Hepatocyte (in vitro differentiated cells): ENCODE results near the gene PLS1. TPM values are rescaled to one million over a fixed set of nuclear protein-coding genes. Genes with fewer than 3 reads are reported as not detected.
"Not testable (repeated sequence)": the region's sequence is repeated elsewhere in the genome, so short reads cannot be mapped to it uniquely, and the experiment has no call there.

ENCODE experiments used
- DNase-seq: peaks from one replicate; pipeline ENCODE4 v3.0.0-alpha.2; 2016; ENCODE audit warnings: low spot score
- H2AFZ ChIP-seq: fragments of 200-600 bp; sonication (generic); 2 replicates; pipeline ENCODE4 v1.6.0; 2016; ENCODE audit warnings: antibody characterized with exemption, mild to moderate bottlenecking
- H3K27ac ChIP-seq: fragments of 200-600 bp; sonication (generic); 2 replicates; pipeline ENCODE4 v1.5.1; 2016; ENCODE audit warnings: mild to moderate bottlenecking
- H3K27me3 ChIP-seq: fragments of 200-600 bp; sonication (generic); 2 replicates; pipeline ENCODE4 v1.6.1; 2016
- H3K36me3 ChIP-seq: fragments of 200-600 bp; sonication (generic); replicated peaks from 2 replicates; pipeline ENCODE4 v1.5.1; 2016; ENCODE audit warnings: low read depth; ENCODE audit not compliant: insufficient read depth
- H3K4me1 ChIP-seq: fragments of 200-600 bp; sonication (generic); 2 replicates; pipeline ENCODE4 v1.5.1; 2016; ENCODE audit warnings: mild to moderate bottlenecking, moderate library complexity; ENCODE audit not compliant: insufficient read depth
- H3K4me2 ChIP-seq: fragments of 200-600 bp; sonication (generic); 2 replicates; pipeline ENCODE4 v1.6.0; 2016
- H3K4me3 ChIP-seq: fragments of 200-600 bp; sonication (generic); 2 replicates; pipeline ENCODE4 v1.5.1; 2016; ENCODE audit warnings: mild to moderate bottlenecking
- H3K79me2 ChIP-seq: fragments of 200-600 bp; sonication (generic); 2 replicates; pipeline ENCODE4 v1.6.0; 2017; ENCODE audit warnings: mild to moderate bottlenecking
- H3K9me2 ChIP-seq: fragments of 200-600 bp; sonication (generic); replicated peaks from 2 replicates; pipeline ENCODE4 v1.6.0; 2017; ENCODE audit warnings: mild to moderate bottlenecking; ENCODE audit not compliant: insufficient read depth
- H3K9me3 ChIP-seq: fragments of 200-600 bp; sonication (generic); 2 replicates; pipeline ENCODE4 v1.5.1; 2016; ENCODE audit warnings: low read depth, mild to moderate bottlenecking
- H4K20me1 ChIP-seq: fragments of 200-600 bp; sonication (generic); 2 replicates; pipeline ENCODE4 v1.6.0; 2016; ENCODE audit warnings: mild to moderate bottlenecking; ENCODE audit not compliant: insufficient read depth, poor library complexity, severe bottlenecking
- CTCF ChIP-seq: fragments of 200-600 bp; sonication (generic); IDR thresholded peaks from 2 replicates; pipeline ENCODE4 v1.5.1; 2016; ENCODE audit warnings: antibody characterized with exemption, mild to moderate bottlenecking; ENCODE audit not compliant: poor library complexity
- EZH2 ChIP-seq: fragments of 200-600 bp; sonication (generic); IDR thresholded peaks from 2 replicates; pipeline ENCODE4 v1.6.1; 2016; ENCODE audit warnings: antibody characterized with exemption, mild to moderate bottlenecking, borderline replicate concordance
- EZH2phosphoT487 ChIP-seq: fragments of 200-600 bp; sonication (generic); IDR thresholded peaks from one replicate; pipeline ENCODE4 v1.6.1; 2018; ENCODE audit warnings: antibody characterized with exemption, mild to moderate bottlenecking, low read depth, moderate library complexity; ENCODE audit not compliant: unreplicated experiment, severe bottlenecking
- WGBS: methylation state at CpG from one replicate; pipeline ENCODE4 v1.1.6; 2016; ENCODE audit warnings: low lambda C conversion rate; ENCODE audit errors: missing lambda C conversion rate; 5-methylcytosine and 5-hydroxymethylcytosine counted together
- polyA plus RNA-seq: library from polyadenylated mRNA; unstranded; fragments of >200 nt; fragmentation: Nextera tagmentation; extraction: Ambion mirVana; gene quantifications from 2 replicates; pipeline ENCODE4 v1.2.1, GENCODE V29; 2016
- total RNA-seq: library from RNA; depleted of rRNA; stranded (reverse); fragments of >200 nt; gene quantifications from 2 replicates; pipeline ENCODE4 v1.2.3, GENCODE V29; 2014

The PLS1 gene
- total and polyA plus RNA-seq, 2 experiments from 2014 or later: 9.7 to 22.8 TPM

- 92% methylated on average over 5 of the region's 5 CpGs for WGBS
- Histone ChIP-seq H4K20me1 (no peaks in the 10 kb centered on the region), H3K36me3 (no peaks in the 10 kb centered on the region), H3K79me2 (no peaks in the 10 kb centered on the region), H3K4me2 (no peak overlapping the region), H2AFZ (no peak overlapping the region), H3K27me3 (no peaks in the 10 kb centered on the region), H3K4me3 (no peak overlapping the region), H3K9me3 (no peaks in the 10 kb centered on the region), H3K4me1 (no peaks in the 10 kb centered on the region), H3K27ac (no peak overlapping the region), H3K9me2 (no peaks in the 10 kb centered on the region)
- no peak for DNase-seq
- TF ChIP-seq EZH2: no peak
- TF ChIP-seq EZH2phosphoT487: no peak
- no peak for TF ChIP-seq CTCF
Observed at GRCh38 chr3:142709207-142709606, 113.0 kb downstream of the PLS1 start.

GRCh38 chr3:142714882-142715281 lies 118.7 kb downstream of the PLS1 start:
- not testable (repeated sequence) for H2AFZ ChIP-seq, DNase-seq, H3K9me2 ChIP-seq, H3K4me2 ChIP-seq, H3K27ac ChIP-seq, H3K9me3 ChIP-seq, H3K4me1 ChIP-seq, H3K4me3 ChIP-seq, H3K27me3 ChIP-seq, H3K36me3 ChIP-seq, H4K20me1 ChIP-seq, H3K79me2 ChIP-seq
- 93% methylated on average over 3 of the region's 3 CpGs for WGBS

GRCh38 chr3:142716102-142716501 lies 119.9 kb downstream of the PLS1 start:
- WGBS: 93% methylated on average over 4 of the region's 4 CpGs
- no peak for DNase-seq
- H3K9me3 ChIP-seq: no peaks in the 10 kb centered on the region
- no peaks in the 10 kb centered on the region for H3K36me3 ChIP-seq
- no peak overlapping the region for H3K27ac ChIP-seq
- no peaks in the 10 kb centered on the region for H4K20me1 ChIP-seq
- H3K27me3 ChIP-seq: no peaks in the 10 kb centered on the region
- H3K9me2 ChIP-seq: no peaks in the 10 kb centered on the region
- no peak overlapping the region for H3K4me3 ChIP-seq
- H3K79me2 ChIP-seq: no peaks in the 10 kb centered on the region
- H2AFZ ChIP-seq: no peak overlapping the region
- H3K4me2 ChIP-seq: no peak overlapping the region
- H3K4me1 ChIP-seq: no peaks in the 10 kb centered on the region
- TF ChIP-seq EZH2phosphoT487 (no peak), EZH2 (no peak), CTCF (no peak)

GRCh38 chr3:142723665-142723967 lies 127.4 kb downstream of the PLS1 start:
- no peaks in the 10 kb centered on the region for H3K36me3 ChIP-seq
- no peak overlapping the region for H3K27ac ChIP-seq
- no peaks in the 10 kb centered on the region for H4K20me1 ChIP-seq
- H3K27me3 ChIP-seq: no peaks in the 10 kb centered on the region
- TF ChIP-seq EZH2phosphoT487 (no peak), EZH2 (no peak), CTCF (no peak)
- H3K4me3 ChIP-seq: peak overlapping the region; percentile 52
- H3K9me3 ChIP-seq: no peaks in the 10 kb centered on the region
- H2AFZ ChIP-seq: peak overlapping the region; percentile 91
- H3K4me2 ChIP-seq: peak overlapping the region; percentile 88
- H3K79me2 ChIP-seq: peaks cover 18% of the 10 kb centered on the region
- H3K9me2 ChIP-seq: no peaks in the 10 kb centered on the region
- H3K4me1 ChIP-seq: no peaks in the 10 kb centered on the region
- 2% methylated on average over 10 of the region's 10 CpGs for WGBS
- DNase-seq: no peak
